Measurements from ENCODE around the gene NRN1L.

- TF ChIP-seq CTCF (IDR thresholded peaks at IDR 0.05) (no peak), POLR2A (IDR thresholded peaks at IDR 0.05) (no peak)
These were observed 26.2 kb upstream of the NRN1L start for GRCh38 chr16:67858500-67858899.
